Lung microvascular endothelial cell (primary cell): ENCODE data around the gene DNAH6. TPM values are rescaled to one million over a fixed set of nuclear protein-coding genes. Genes with fewer than 3 reads are reported as not detected.

Experiments
- DNase-seq, 2 donors: peaks; one replicate each; pipeline versions ENCODE4 v3.0.0 to v3.0.0-alpha.2; 2010; ENCODE audit warnings: low read depth in 2 of 2
- total RNA-seq: library from RNA; depleted of rRNA; stranded (reverse); fragments of >200 nt; gene quantifications from 2 replicates; pipeline ENCODE4 v1.2.1, GENCODE V29; 2014

Gene DNAH6
- total RNA-seq, 1 donor from 2014 or later, result not detected

DNA sequence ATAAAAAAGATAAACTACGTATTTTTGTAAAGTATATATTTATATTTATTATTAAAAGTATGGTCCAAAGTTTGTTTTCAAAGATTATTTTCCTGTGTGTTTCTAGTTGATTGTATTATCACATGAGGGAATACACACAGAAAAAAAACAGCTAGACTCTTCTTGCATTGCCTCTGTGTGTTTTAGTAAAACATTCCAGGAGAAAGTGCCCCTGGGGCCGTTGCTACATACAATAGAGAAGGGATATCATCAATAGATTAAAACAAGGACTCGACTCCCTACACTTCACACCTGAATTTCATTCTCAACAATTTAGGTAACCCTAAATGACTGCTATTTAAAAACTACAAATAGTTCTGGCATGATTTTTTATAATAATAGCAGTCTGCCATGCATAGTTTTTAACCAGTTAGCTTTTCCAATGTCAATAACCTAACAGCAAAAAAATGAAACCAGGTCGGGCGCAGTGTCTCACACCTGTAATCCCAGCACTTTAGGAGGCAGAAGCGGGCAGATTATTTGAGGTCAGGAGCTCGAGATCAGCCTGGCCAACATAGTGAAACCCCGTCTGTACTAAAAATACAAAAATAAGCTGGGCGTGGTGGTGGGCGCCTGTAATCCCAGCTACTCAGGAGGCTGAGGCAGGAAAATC lies 171.3 kb downstream of the DNAH6 start:
- no peak for DNase-seq

DNA sequence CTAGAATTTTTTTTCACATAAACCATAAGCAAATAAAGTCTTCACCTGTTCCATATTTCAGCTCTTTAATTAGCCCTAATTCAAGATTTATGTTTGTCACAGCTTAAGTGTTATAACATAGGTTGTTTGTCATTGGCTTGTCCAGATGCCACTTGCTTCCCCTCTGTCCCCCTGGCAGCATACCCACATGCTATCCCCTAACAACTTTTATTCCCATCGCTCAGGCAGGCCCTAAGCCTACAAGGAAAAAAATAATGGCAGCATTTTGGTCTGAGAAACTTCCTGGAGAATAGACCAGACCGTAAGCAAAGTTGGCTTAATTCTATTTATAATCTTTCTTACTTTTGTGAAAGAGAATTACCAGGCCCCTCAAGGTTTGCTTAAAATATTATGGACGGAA lies 173.9 kb downstream of the DNAH6 start:
- DNase-seq, result no peak

DNA sequence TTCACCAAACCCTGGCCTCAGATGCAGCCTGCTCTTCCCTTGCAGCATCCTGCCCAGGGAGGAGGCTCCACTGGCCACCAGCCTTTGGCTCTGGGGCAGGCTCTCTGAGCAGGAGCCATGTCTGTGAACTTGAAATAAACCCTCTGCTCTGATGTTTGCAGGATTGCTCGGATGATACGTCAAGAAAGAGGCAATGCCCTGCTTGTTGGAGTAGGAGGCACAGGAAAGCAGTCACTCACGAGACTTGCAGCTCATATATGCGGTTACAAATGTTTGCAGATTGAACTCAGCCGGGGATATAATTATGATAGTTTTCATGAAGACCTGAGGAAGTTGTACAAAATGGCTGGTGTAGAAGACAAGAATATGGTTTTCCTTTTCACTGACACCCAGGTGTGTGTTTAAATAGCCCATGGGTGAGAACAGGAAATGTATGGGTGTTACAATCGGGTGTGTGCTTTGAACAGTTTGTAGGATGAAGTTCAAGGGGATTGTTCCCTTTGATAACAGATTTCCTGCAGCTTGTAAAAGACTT lies 177.9 kb downstream of the DNAH6 start:
- no peak for DNase-seq

DNA sequence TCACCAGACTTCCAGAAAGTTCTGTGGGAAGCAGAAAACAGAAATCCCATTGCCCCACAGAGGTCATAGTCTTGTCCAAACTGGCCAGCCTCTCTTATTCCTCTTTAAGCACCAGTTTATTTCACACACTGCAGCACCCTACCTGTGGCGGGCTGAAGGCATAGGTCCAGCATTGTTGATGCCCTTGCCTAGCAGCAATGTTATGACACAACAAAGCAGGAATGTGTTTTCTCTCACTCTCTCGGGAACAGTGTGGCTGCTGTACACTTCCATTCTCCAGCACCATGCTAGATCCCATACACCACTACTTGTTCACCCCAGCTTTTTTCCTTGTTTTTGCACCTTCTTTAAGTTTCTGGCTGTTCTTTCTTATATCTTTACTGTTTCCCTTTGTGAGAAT lies 181.6 kb downstream of the DNAH6 start:
- DNase-seq, result no peak

DNA sequence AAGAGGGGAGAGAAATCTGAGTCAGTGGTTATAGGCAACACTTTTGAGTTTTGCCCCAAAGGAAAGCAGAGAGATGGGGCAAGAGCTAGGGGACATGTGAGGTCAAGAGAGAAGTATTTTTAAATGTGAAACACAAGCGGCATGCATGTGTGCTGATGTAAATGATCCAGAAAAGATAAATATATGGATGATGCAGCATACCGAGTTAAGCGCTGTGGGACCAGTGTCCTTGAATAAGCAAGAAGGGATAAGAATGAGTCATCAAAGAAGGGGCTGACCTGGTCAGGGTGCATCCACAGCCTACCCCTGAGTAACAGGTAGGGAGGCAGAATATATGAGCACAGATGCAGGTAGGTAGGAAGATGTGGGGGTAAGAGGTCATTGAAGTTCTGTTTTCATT lies 183.7 kb downstream of the DNAH6 start:
- DNase-seq, result no peak

DNA sequence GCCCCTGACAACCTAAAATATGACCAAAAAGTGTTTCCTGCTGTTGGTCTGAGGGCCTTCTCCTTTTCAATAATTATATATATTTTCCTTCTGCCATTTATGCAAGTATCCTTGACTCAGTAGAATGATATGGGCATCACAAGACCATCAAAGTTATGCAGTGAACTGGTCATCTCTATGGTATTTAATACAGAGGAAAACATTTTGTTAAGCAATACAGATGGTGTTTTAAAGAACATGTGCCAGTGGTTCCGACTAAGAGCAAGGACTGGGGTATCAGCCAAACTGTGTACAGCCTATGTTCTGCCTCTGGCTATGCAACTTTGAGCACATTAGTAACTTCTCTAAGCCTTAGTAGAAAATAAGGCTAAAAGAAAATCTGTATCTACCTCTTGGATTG lies 185.6 kb downstream of the DNAH6 start:
- no peak for DNase-seq

DNA sequence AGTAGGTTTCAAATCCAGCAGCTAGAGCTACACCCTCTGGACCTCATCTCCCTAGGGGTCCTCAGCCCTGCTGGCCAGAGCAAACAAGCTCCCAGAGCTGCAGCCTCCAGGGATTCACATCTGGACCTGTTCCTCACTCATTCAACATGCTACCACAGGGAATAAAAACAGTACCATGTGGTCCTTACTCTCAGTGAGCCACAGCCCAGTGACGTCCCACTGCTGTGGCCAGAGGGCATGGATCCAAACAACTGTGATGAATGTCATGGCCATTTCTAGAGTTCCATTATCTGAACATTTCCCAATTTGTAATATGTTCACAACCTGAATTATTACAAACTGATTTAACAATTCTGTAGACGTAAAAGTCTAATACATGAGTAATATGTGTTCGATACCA lies 186.6 kb downstream of the DNAH6 start:
- no peak for DNase-seq

DNA sequence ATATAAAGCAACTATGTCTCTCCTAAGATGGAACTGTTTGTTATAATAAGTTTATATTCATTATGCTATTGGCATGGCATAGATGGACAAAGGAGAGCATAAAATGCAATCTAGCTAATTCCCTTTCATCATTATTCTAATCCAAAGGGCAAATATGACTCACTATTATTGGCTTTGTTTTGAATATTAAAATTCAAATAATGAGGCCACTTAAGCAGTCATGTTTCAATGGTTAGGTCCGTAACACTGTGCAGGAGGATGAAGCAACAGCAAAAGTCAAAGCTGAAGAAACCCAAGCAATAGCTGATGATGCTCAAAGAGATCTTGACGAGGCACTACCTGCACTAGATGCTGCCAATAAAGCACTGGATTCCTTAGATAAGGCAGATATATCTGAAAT lies 187.5 kb downstream of the DNAH6 start:
- no peak for DNase-seq

DNA sequence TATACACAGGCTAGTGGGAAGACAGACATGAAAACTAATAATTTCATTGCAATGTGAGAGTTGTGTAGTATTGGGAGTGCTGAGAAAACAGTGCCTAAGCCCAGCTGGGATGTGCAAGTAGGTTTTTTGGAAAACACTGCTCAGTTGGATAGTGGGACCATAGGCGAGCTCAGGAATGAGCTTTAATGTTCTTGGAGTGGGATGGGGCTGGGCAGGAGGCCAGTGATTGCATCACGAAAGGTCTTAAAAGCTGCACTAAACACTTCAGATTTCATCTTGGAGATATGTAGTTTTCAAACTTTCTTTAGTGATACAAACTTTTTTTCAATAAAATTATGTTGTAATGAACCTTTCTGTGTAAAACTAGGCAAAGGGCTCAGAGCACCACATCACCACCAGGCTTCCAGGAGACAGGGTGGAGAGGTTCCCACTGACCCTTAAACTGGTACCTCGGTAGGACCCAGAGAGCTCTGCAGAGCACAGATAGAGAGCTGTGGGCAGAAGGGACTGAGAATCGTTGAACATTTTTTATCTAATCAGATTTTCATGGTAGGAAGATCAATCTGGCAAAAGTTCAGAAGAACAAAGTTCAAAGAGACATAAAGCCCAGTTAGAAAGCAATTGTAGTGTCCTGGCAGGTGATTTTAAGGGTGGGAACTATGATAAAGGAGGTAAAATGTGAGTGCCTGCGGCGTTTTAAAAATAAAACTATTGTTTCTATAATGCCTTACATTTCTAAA lies 188.4 kb downstream of the DNAH6 start:
- DNase-seq, result no peak

GRCh38 chr2:84705858-84706257 lies 189.6 kb downstream of the DNAH6 start:
- no peak for DNase-seq

- DNase-seq, result no peak
These were observed 192.1 kb downstream of the DNAH6 start for GRCh38 chr2:84708442-84708841.

DNA sequence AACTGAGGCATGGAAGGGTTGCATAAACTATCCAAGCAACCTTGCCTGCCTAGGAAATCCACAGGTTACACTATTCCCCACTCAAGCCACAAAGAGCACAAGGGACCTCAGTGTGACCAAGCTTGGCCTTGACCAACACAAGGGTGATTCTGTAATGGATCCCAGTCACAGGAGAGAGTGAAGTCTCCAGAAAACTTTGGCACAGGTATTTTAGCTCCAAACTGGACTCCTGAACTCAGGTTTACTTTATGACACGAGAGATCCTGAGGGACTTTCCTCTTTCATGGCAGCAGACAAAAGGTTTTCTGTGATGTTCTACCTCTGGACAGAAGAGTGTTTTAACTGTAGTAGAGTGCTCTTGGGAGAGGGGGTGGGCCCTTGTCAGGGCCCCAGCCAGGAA lies 195.4 kb downstream of the DNAH6 start:
- no peak for DNase-seq

GRCh38 chr2:84713441-84713840 lies 197.1 kb downstream of the DNAH6 start:
- DNase-seq, result no peak

DNA sequence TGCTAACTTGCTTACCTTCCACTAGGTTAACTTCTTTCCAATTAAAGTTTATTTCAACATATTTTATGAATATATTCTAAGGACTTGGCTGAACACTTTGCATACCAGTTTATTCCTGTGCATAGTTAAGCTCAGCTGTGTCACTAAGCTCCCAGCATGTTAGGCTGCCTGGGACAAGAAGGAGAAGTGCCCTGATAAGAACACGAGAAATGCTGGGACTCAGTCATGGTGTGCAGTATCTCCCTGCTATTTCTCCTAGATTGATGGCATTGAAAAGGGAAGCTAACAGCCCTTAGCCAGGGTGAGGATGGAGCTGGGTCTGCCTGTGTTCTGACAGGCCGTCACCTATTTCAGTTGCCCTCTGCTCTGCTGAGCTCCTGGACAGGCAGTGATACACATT lies 200.3 kb downstream of the DNAH6 start:
- DNase-seq, result no peak

DNA sequence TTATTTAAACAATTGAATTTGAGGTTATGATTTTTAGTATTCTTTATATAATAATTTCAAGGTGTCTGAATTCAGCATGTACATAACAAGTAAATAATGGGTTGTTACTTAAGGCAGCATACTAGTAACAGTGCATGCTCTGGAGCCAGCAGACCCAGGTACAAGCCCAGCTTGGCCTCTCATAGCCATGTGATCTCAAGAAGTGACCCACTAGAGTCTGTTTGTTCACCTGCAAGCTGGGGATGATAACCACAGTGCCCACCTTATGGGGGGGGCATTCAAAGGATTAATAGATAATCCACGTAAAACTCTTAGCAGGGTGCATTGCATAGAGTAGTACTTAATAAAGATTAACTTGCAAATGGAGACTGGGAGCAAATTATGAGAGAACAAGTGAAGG lies 201.0 kb downstream of the DNAH6 start:
- no peak for DNase-seq

GRCh38 chr2:84719434-84719833 lies 203.1 kb downstream of the DNAH6 start:
- DNase-seq, result no peak

- DNase-seq, result no peak
These were observed 207.5 kb downstream of the DNAH6 start for GRCh38 chr2:84723831-84724230.

- DNase-seq, result no peak
These were observed 209.4 kb downstream of the DNAH6 start for GRCh38 chr2:84725717-84726116.

- no peak for DNase-seq
These were observed 211.0 kb downstream of the DNAH6 start for GRCh38 chr2:84727315-84727714.

DNA sequence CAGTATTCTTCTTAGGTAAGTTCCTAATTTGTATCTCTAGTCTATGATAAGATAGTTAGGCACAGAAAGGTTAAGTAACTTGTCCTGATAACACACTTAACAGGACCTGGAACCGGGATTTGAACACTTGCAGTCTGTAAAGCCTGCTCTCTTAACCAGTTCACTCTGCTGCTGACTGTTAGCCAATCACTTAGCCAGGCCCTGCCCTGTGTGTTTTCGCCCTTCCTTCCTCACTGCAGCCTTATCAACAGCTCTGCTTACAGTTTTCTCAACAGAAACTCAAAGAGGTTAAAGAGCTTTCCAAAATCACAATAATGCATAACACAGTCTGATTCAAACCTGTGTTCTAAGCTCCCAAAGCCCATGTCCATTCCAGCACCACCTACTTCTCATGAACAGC lies 212.9 kb downstream of the DNAH6 start:
- DNase-seq, result no peak

DNA sequence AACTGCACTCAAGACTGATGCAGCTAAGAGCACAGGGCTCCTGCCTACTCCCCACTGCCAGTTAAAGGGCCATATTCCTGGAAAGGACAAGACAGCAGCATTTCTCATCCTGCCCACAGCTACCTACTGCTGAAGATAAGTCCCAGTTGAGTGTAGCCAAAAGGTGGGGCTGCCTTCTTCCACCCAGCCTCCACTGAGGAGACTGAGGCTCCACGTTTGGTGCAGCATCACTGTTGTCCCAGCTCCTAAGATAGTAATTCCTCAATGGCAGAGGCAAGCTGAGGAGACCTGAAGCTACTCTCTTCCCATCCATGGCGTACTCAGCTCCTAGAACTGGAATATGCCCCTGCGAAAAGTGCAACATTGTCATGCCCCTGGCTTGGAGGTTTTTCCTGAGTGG lies 214.9 kb downstream of the DNAH6 start:
- no peak for DNase-seq

DNA sequence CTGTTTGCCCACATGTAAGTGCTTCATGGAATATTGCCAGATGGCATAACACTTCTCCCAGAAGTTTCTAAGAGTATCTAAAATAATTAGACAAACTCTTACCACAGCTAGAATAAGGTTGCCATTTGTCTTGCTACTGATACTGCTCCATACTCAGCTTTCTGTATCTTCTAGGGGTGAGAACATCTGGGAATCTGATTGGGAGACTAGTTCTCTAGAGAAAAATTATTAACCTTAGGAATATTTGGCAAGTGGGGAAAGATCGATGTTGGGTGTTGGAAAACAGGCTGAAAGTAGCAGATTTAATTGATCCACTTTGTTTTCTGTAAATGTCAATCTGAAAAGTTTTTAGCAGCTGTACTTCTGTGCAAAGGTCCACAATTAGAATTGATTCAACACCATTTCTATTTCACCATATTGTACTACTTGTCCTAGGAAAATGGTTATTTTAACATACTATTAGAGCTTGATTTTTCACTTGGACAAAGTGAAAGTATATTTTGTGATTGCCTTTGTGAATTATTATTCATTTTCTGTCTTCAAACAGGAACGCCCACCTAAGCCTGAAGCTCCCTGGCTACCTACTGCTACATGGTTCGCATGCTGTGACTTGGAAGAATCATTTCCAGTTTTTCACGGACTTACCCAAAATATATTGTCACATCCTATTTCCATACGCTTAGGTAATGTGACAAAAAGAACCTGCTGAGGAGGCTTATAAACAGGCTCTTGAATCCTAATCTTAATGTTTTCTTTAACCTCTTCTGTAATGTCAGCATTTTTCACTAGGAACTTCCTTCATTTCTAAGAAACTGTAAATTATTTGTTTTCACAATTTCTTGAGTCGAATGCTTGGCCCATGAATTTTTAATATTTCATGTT lies 216.8 kb downstream of the DNAH6 start:
- no peak for DNase-seq
